HG03521 (cell line): ENCODE results near the gene ZNF594.
"Not testable (repeated sequence)": the region's sequence is repeated elsewhere in the genome, so short reads cannot be mapped to it uniquely, and the experiment has no call there.

ENCODE experiments used
- ATAC-seq: cut with Tn5 transposase; IDR thresholded peaks from one replicate; pipeline ENCODE4 v1.9.1; 2021; ENCODE audit warnings: mild to moderate bottlenecking, moderate library complexity; ENCODE audit not compliant: unreplicated experiment

Gene ZNF594

DNA sequence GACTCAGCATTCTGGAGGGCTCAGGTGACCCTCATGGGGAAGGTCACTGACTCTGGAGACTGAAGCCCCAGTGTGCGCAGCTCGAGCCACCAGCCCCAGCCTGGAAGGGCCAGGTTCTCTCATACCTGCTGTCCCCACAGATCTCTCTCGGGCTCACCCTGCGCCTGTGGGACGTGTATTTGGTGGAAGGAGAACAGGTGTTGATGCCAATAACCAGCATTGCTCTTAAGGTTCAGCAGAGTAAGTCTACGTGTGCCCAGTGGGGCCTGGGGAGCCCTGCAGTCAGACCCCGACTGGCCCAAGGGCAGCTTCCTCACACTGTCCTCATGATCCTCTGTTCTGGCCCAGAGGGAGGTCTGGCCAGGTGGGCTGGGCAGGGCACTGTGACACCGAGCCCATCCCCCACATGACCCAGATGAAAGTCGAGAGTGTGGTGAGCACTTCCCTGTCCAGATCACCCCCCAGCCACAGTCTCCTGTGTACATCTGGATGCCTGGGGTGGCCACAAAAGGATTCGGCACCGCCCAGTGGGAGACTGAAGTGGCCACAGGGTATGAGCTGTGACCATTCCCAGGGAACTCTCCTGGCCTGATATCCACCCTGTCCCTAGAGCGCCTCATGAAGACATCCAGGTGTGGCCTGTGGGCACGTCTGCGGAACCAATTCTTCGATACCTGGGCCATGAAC, 54.0 kb downstream of the ZNF594 start:
- not testable (repeated sequence) for ATAC-seq

DNA sequence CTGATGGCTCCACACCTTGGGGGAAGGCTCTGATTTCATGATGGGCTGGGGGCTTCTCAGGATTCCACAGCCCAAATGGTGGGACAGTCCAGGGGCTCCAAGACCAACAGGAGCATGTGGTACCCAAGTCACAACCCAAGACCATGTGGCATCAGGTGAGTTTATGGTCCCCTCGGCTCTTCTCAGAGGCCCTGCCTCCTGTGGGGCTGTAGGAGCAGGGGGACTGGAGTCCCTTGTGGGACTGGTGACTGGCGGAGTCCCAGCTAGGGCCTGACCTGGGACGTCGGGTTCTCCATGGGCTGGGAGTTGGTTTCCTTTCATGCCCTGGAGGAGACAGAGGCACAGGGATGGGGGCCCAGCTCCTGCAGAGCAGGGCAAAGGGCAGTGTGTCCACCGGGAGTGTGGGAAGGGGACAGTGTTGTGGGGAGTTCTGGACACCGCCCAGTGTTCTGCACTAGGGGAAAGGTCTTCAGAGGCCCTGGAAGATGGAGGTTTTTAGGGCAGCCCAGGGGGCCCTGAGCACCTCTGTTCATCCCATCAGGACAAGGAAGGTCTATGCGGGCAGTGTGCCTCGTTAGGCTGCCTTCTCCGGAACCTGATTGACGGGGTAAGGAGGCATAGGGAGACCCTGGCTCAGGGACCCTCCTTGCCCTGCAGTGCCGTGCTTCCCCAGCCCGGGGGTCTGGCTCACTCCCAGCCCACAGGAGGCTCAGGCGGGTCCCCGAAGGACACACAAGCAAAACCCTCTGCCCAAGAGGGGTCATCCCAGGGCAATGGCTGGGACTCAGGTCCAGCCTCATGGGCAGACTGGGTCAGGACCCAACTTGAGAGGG, 54.9 kb downstream of the ZNF594 start:
- ATAC-seq: not testable (repeated sequence)

DNA sequence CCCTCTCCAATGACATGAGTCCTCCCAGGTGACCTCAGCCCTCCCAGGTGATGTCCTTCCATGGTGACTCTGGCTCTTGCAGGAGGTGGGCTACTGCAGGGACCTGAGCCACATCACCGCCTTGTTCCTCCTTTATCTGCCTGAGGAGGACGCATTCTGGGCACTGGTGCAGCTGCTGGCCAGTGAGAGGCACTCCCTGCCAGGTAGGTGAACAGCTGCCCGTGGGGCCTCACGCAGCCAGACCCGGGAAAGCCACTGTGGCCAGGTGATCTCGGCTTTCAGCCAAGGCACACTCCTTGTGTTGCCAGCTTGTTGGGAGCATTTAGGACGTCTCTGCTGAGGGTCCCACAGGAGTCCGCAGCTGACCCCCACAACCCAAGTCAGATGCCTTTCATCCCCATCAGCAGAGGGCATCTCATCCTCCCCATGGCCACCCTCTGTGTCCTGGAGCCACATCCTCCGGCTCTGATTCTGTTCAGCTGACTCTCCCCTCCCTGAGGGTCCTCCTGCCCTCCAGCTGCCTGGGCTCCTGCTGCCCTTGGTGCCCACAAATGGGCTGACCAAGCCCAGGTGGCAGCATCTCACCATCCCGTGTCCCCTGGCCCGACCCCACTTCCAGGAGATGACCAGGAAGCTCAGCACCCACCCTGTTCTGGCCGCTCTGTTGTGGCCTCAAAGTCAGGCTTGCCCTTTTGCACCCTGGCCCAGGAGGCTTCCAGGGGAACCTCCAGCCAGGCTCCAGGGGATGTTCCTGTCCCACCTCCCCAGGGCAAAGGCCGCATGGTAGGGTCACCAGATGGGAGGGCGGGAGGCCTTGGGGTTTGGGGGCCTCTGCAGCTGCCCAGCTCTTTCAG, 55.7 kb downstream of the ZNF594 start:
- no peak for ATAC-seq

DNA sequence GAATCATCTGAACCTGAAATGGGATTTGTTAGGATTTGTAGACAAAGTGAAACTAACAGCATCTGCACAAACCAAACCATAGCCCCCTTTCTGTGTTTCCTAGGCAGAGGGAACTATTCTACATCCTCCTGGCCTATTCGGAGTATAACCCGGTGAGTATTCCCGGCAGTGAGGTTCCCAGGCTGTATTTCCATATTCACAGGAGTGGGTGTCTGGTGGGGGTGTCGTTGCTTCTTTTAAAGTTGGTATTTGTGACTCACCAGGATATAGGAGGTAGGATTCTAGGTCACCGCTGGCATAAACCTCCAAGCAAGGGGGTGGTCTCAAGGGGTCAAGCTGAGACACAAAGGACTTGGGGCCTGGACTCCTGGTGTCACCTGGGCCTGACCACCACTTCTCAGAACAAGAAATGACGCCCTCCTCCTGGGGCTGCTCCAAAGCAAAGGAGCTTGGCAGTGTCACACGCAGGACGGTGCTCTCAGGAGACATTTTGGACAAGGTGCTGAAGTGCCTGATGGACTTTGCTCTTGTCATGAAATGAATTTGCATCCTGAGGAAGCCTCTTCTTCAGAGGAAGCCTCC, 56.4 kb downstream of the ZNF594 start:
- ATAC-seq: not testable (repeated sequence)

DNA sequence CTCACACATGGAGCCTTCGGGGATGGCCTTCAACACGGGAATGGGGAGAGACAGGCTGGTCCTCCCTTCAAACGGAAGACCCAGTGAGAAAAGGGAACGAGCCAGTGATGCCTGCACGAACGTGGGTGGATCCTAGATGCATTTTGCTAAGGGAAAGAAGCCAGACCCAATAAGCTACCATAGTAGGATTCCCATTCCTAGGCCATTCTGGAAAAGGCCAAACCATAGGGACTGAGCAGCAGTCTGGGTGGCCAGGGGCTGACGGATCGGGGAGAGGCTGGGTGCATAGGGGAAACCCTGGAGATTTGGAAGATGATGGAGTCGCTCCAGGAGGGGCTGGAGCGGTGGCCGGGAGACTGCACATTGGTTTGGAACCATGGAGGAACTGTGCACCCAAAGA, 57.1 kb downstream of the ZNF594 start:
- ATAC-seq: not testable (repeated sequence)

DNA sequence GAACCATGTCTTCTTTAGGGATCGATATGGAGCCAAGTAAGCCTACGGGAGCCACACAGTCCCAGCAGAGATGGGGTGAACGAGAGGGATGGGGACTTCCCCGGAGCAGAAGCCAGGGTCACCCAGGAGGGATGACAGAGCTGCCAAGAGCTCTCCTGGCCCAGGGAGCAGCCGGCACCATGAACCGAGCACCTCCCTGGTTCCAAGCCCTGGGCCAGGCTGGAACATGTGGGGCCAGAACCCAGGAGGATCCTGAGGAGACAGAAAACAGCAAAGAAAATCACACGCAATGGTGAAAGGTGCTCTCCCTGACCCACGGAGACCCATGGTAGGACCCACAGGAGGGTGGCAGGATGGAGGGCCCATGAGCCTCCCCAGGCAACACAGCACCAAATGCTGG, 57.7 kb downstream of the ZNF594 start:
- ATAC-seq: not testable (repeated sequence)

DNA sequence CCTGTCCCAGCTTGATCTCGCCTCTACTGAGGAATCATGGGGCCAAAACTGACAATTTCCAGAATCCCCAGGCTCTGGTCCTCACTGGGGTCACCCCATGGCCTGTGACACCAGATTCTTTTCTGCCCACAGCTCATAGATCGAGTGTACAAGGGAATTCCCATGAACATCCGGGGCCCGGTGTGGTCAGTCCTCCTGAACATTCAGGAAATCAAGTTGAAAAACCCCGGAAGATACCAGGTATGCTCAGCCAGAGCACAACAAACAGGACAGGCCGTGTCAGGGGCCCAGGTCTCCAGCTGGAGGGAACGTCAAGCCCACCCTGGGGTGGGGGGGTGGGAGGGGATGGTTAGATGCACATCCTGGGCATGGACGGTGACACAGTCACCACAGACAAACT, 58.4 kb downstream of the ZNF594 start:
- ATAC-seq: no peak

DNA sequence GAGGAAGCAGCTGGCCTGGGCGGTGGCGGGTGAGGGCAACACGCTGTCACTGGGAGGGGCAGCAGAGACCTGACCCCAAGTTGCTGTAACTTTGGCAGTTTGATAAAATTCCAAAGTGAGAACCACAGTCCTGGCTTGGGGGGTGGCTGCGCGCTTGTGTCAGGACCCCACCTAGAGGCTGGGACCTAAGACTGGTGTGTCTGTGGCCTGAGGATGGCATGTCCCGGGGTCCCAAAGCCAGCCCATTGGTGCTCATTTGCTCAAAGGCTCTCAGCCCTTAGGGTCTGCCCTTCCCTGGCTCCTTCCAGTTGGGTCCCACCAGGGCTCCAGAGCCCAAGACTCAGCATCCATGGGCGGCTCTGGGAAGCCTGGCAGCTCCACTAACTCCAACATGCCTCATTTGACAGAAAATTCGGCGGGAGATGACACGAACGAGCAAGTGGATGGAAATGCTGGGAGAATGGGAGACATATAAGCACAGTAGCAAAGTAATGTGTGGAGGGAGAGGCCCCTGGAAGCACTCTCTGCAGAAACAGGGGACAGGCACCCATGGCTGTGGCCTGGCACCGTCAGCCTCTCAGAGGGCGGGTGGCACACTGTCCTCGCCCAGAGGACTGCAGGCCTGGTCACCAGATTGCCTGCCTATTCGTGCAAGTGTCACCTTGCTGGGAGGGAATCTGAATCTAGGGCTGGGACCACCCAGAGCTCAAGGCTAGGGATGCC, 59.0 kb downstream of the ZNF594 start:
- ATAC-seq: not testable (repeated sequence)

DNA sequence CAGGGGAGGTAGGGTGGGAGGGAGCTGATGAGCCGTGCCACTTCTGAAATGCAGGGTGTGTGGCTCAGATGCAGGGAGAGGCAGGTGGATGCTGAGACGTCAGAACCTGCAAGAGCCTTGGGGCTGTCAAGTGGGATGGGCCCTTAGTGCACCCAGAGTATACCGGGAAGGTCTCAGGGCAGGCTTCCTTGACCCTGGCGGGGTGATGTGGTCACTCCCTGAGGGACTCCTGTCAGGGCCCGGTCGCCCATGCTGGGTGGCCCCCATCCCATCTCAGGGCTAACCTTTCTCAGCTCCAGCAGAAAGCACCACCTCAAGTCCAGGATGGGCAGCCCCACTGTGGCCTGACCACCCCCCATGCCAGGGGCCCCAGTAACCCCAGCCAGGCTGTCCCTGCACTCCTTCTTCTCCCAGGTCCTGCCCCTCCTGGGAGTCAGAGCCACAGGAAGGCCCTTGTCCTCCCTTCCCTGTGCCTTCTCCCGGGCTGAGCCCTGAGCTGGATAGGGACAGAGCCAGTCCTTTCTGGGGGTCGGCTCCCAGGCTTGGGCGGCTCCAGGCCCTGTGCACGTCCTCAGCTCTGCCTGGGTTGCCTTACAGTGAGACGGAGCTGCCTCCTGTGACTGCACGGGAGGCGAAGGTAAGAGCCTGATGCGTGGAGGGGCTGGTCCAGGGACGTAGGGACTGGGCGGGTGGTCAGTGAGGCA, 59.7 kb downstream of the ZNF594 start:
- ATAC-seq: not testable (repeated sequence)

DNA sequence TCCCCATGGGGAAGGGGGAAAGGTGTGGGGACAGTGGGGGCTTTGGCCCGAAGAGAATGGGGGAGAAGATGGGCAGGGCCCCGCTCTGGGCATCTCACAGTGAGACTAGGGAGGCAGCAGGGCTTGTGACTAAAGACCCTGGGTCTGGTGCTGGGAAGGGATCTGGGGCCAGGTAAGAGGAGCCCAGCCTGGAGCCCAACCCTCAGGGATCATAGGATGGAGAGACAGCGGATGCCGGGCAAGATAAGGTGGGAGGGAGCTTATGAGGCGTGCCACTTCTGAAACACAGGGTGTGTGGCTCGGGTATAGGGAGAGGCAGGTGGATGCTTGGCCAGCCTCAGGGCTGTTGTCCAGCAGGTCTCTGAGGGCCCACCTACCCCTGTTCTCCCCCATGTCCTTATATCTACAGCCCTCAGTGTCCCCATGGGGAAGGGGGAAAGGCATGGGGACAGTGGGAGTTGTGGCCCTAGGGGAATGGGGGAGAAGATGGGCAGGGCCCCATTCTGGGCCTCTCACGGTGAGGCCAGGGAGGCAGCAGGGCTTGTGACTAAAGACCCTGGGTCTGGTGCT, 60.4 kb downstream of the ZNF594 start:
- no peak for ATAC-seq

DNA sequence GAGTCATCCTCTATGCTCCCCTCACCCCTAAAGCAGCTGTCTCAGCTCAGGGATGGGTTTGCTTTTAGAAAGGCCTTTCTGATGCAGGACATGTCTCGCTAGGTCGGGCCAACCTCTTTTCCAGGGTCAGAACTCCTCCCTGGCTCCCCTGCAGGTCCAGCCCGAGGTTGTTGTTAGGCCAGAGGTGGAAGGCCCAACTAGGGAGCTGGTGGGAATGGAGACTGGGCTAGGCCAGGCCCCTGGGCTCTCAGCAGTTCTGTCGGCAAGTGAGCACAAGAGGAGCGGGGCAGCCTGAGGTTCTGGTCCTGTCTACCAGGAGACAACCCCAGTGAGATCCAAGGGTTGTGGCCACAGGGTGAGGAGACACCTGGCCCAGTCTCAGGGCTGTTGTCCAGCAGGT, 61.0 kb downstream of the ZNF594 start:
- ATAC-seq: not testable (repeated sequence)

DNA sequence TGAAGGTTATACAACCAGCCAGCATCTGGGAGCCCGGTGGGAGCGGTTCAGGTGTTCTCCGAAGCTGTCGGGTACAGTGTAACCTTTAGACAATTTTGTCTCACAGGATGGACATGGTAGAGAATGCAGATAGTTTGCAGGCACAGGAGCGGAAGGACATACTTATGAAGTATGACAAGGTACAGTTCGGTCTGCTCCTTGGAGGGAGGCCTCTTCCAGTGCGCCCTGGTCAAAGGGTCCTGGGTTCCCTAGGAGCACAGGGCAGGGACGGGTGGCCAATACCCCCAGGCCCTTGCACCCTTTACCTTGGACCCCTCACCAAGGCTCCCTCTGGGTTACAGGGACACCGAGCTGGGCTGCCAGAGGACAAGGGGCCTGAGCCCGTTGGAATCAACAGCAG, 61.4 kb downstream of the ZNF594 start:
- ATAC-seq: not testable (repeated sequence)

DNA sequence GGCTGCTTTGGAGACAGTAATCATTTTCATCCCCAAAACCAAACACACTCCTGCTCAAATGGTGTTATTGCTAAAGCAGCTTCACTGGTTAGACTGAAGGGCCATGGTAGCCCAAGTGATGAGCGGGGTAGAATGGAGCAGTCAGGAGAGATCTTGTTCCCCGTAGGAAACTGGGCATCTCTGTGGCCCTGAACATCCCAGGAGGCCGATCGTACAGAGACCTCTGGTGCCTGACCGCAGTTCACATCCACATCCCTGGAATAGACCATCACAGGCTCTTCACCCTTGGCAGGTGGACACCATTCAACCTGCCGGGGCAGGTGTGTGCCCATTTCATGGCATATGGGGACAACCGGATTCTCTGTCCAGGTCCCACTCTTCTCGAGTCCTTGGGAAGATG, 61.9 kb downstream of the ZNF594 start:
- not testable (repeated sequence) for ATAC-seq
